NCI-H146 treated with DMSO at 0.1 percent for 48 hours (cell line): Measurements from ENCODE around the gene RNASE11.
"Not testable (repeated sequence)": the region's sequence is repeated elsewhere in the genome, so short reads cannot be mapped to it uniquely, and the experiment has no call there.

Experiments used
- DNase-seq: peaks from one replicate; lab custom pipeline; 2025; ENCODE audit not compliant: unreplicated experiment; lab: John Stamatoyannopoulos, UW

RNASE11 gene

GRCh38 chr14:20583142-20583541 is 4.7 kb downstream of the RNASE11 start:
- DNase-seq: no peak

- no peak for DNase-seq
Measured at GRCh38 chr14:20580242-20580641, 7.6 kb downstream of the RNASE11 start.

GRCh38 chr14:20578784-20579502 is 8.9 kb downstream of the RNASE11 start:
- DNase-seq: no peak

GRCh38 chr14:20578325-20578724 is 9.5 kb downstream of the RNASE11 start:
- DNase-seq: no peak

GRCh38 chr14:20572382-20572990 is 15.3 kb downstream of the RNASE11 start:
- DNase-seq: not testable (repeated sequence)

GRCh38 chr14:20570720-20571119 is 17.1 kb downstream of the RNASE11 start:
- DNase-seq: not testable (repeated sequence)

GRCh38 chr14:20569865-20570264 is 17.9 kb downstream of the RNASE11 start:
- DNase-seq: not testable (repeated sequence)

- no peak for DNase-seq
Measured at GRCh38 chr14:20569066-20569465, 18.7 kb downstream of the RNASE11 start.

- no peak for DNase-seq
Measured at GRCh38 chr14:20568393-20568792, 19.4 kb downstream of the RNASE11 start.

GRCh38 chr14:20567199-20567598 is 20.6 kb downstream of the RNASE11 start:
- not testable (repeated sequence) for DNase-seq

- no peak for DNase-seq
Measured at GRCh38 chr14:20564501-20564997, 23.3 kb downstream of the RNASE11 start.

GRCh38 chr14:20563971-20564370 is 23.8 kb downstream of the RNASE11 start:
- DNase-seq: no peak

GRCh38 chr14:20560961-20561360 is 26.8 kb downstream of the RNASE11 start, which contains the start of gene RNASE9:
Gene RNASE9, minus strand, starts transcription at chr14:20561047.
- no peak for DNase-seq

- DNase-seq: no peak
Measured at GRCh38 chr14:20559461-20559904, 28.3 kb downstream of the RNASE11 start.

- DNase-seq: no peak
Measured at GRCh38 chr14:20557212-20557542, 30.6 kb downstream of the RNASE11 start.

GRCh38 chr14:20556500-20557211 is 31.1 kb downstream of the RNASE11 start:
- DNase-seq: no peak

- no peak for DNase-seq
Measured at GRCh38 chr14:20555845-20556244, 32.0 kb downstream of the RNASE11 start.

GRCh38 chr14:20553024-20553423 is 34.8 kb downstream of the RNASE11 start:
- DNase-seq: no peak

GRCh38 chr14:20551606-20552005 is 36.2 kb downstream of the RNASE11 start:
- DNase-seq: no peak

GRCh38 chr14:20550926-20551325 is 36.9 kb downstream of the RNASE11 start:
- no peak for DNase-seq

- DNase-seq: no peak
Measured at GRCh38 chr14:20548414-20549158, 39.2 kb downstream of the RNASE11 start.
